Right atrium auricular region (tissue), 2 donors: ENCODE data around the gene PALLD. TPM values are rescaled to one million over a fixed set of nuclear protein-coding genes. Genes with fewer than 3 reads are reported as not detected.

ENCODE experiments used
- DNase-seq: peaks from one replicate; pipeline ENCODE4 v3.0.0-alpha.2; 2019; ENCODE audit warnings: low spot score
- H3K27ac ChIP-seq, 2 donors: fragments of 200-600 bp; sonication (generic); 1 replicate in 1 of 2; 2 replicates in 1 of 2; pipeline ENCODE4 v1.5.1; 2016 to 2019
- H3K27me3 ChIP-seq, 2 donors: fragments of 200-600 bp; sonication (generic); one replicate each; pipeline versions ENCODE4 v1.5.1 to v1.6.0; 2017 to 2019
- H3K36me3 ChIP-seq: fragments of 200-600 bp; sonication (generic); one replicate; pipeline ENCODE4 v1.5.1; 2016
- H3K4me1 ChIP-seq, 2 donors: fragments of 200-600 bp; sonication (generic); one replicate each; pipeline versions ENCODE4 v1.5.1 to v1.6.0; 2017 to 2019
- H3K4me3 ChIP-seq, 2 donors: fragments of 200-600 bp; sonication (generic); 1 replicate in 1 of 2; 2 replicates in 1 of 2; pipeline ENCODE4 v1.5.1; 2017 to 2019; ENCODE audit warnings: mild to moderate bottlenecking in 1 of 2, moderate library complexity in 1 of 2
- H3K9me3 ChIP-seq, 2 donors: fragments of 200-600 bp; sonication (generic); one replicate each; pipeline ENCODE4 v1.5.1; 2019
- CTCF ChIP-seq, 2 donors: fragments of 200-600 bp; sonication (generic); IDR thresholded peaks; one replicate each; pipeline ENCODE4 v1.5.1; 2019; ENCODE audit warnings: antibody characterized with exemption in 2 of 2
- total RNA-seq, 2 donors: library from RNA; depleted of rRNA; stranded (reverse); fragments of >200 nt; gene quantifications; one replicate each; pipeline ENCODE4 v1.1.0, GENCODE V29; 2016

The PALLD gene
- total RNA-seq, 2 donors from 2014 or later, result 764 to 782 TPM

GRCh38 chr4:168845897-168846296, 349.0 kb downstream of the PALLD start:
- Histone ChIP-seq H3K27me3 (no peaks in the 10 kb centered on the region), H3K4me3 (no peak overlapping the region), H3K9me3 (no peaks in the 10 kb centered on the region), H3K27ac (peak overlapping the region in 1 of 2 donors; percentile 56), H3K36me3 (no peaks in the 10 kb centered on the region), H3K4me1 (peaks cover 0 to 91% of the 10 kb centered on the region in 2 donors)
- no peak for TF ChIP-seq CTCF (IDR thresholded peaks at IDR 0.05)
- DNase-seq, result no peak

DNA sequence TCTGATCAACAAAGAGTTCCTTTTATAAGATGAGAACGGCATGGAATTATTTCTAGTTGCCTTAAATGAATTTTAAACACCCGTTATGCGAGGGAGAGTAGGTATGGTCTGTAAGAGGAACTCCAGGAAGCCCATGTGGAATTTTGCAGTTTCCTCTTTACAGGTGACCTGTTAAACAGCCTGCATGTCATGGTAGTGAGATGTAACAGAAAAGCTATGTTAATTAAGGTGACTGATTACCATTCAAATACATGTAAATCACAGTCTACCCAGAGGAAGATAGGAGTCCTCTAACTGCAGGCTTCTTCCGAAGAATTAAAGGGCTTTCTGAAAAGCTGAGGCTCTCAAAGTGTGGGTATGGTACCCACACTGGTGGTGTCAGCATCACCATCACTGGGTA, 349.6 kb downstream of the PALLD start:
- H3K4me1 ChIP-seq, result peaks cover 0 to 91% of the 10 kb centered on the region in 2 donors
- no peaks in the 10 kb centered on the region for H3K36me3 ChIP-seq
- H3K27me3 ChIP-seq, result no peaks in the 10 kb centered on the region
- no peak overlapping the region for H3K27ac ChIP-seq
- H3K9me3 ChIP-seq, result no peaks in the 10 kb centered on the region
- no peak for TF ChIP-seq CTCF (IDR thresholded peaks at IDR 0.05)
- no peak overlapping the region for H3K4me3 ChIP-seq
- no peak for DNase-seq

GRCh38 chr4:168847771-168848502, 351.1 kb downstream of the PALLD start:
- Histone ChIP-seq H3K4me1 (peaks cover 0 to 80% of the 10 kb centered on the region in 2 donors), H3K27me3 (no peaks in the 10 kb centered on the region), H3K36me3 (peaks cover 7% of the 10 kb centered on the region), H3K9me3 (no peaks in the 10 kb centered on the region), H3K4me3 (peak overlapping the region in 1 of 2 donors; percentile 17), H3K27ac (peak overlapping the region; percentile 59 to 69)
- no peak for DNase-seq
- no peak for TF ChIP-seq CTCF (IDR thresholded peaks at IDR 0.05)

DNA sequence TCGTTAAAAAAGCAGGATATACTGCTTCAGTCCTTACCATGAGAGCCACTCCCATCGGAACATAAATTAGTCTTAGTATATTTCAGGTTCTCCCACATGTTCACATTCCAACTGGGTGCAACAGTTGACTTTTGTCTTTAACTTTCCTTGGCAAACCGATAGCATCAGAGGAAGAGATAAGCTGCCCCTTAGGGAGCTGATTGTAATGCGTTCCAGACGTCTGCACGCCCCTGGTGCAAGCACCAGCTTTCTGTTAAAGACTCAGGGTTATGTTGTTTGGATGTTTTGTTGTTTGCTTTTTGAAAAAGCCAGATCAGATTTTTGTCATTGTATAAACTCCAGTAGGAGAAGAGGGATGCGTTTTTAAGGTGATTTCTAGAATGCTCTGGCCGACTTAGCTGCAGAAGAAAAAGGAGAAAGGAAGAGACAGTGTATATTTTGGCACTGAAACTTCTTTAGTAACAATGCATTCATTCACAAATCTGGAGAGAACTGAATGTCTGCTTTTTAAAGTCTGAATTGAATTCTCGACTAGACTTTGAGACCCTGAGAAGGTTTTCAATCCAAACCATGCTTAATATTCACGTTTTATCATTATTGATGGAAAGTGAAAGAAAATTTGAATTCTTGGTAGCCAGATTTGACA, 352.3 kb downstream of the PALLD start:
- no peak overlapping the region for H3K4me3 ChIP-seq
- peaks cover 13% of the 10 kb centered on the region for H3K36me3 ChIP-seq
- no peak for DNase-seq
- peaks cover 0 to 79% of the 10 kb centered on the region in 2 donors for H3K4me1 ChIP-seq
- TF ChIP-seq CTCF (IDR thresholded peaks at IDR 0.05), result no peak
- peak overlapping the region; percentile 59 to 69 for H3K27ac ChIP-seq
- no peaks in the 10 kb centered on the region for H3K27me3 ChIP-seq
- no peaks in the 10 kb centered on the region for H3K9me3 ChIP-seq

- Histone ChIP-seq H3K36me3 (peaks cover 16% of the 10 kb centered on the region), H3K27ac (peak overlapping the region; percentile 59 to 69), H3K4me3 (no peak overlapping the region), H3K27me3 (no peaks in the 10 kb centered on the region), H3K4me1 (peaks cover 0 to 80% of the 10 kb centered on the region in 2 donors), H3K9me3 (no peaks in the 10 kb centered on the region)
- TF ChIP-seq CTCF (IDR thresholded peaks at IDR 0.05), result no peak
- DNase-seq, result no peak
These were observed 353.1 kb downstream of the PALLD start for GRCh38 chr4:168849997-168850396.
